Measurements from ENCODE around the gene SLC4A7. TPM values are rescaled to one million over a fixed set of nuclear protein-coding genes. Genes with fewer than 3 reads are reported as not detected.

Gene SLC4A7
- polyA plus RNA-seq, 6 donors from 2014 or later: 3.8 to 21.0 (median 12.2) TPM

- H3K27ac Mint-ChIP-seq: no peak overlapping the region
- peaks cover 13 to 27% (median 19%) of the 10 kb centered on the region in 3 donors for H3K4me1 Mint-ChIP-seq
- no peak overlapping the region for H3K4me3 Mint-ChIP-seq
- DNase-seq (no peak), ATAC-seq (ENCODE audit: low read depth in 2 of 2) (no peak)
- H3K36me3 Mint-ChIP-seq: no peaks in the 10 kb centered on the region
- no peaks in the 10 kb centered on the region for H3K27me3 Mint-ChIP-seq
- no peaks in the 10 kb centered on the region for H3K9me3 Mint-ChIP-seq
These were observed 127.2 kb downstream of the SLC4A7 start for GRCh38 chr3:27356976-27357375.

GRCh38 chr3:27354588-27355203, 129.5 kb downstream of the SLC4A7 start:
- H3K36me3 Mint-ChIP-seq: no peaks in the 10 kb centered on the region
- H3K27ac Mint-ChIP-seq: no peak overlapping the region
- no peaks in the 10 kb centered on the region for H3K27me3 Mint-ChIP-seq
- H3K4me3 Mint-ChIP-seq: no peak overlapping the region
- H3K4me1 Mint-ChIP-seq: peaks cover 4 to 20% (median 5%) of the 10 kb centered on the region in 3 donors
- ATAC-seq (ENCODE audit: low read depth in 2 of 2) (no peak), DNase-seq (no peak)
- H3K9me3 Mint-ChIP-seq: no peaks in the 10 kb centered on the region

DNA sequence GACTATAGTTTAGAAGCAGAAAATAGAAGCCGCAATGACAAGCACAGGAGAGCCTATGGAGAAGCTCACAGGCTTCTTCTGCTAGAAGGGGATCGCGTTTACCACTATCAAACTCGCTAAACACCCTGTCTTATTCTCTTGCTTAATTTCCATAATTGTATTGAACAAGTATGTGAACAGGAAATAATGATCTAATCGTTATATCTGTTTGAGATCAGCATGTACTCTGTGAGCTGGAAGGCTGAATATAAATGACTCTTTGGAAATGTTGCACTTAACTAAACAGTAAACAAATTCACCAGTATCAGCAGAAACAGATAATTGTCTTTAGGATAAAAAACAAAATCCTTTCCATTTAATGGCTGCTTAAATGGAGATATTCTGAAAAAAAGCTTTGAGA, 130.0 kb downstream of the SLC4A7 start:
- Mint-ChIP-seq H3K27ac (no peak overlapping the region), H3K27me3 (no peaks in the 10 kb centered on the region), H3K9me3 (no peaks in the 10 kb centered on the region), H3K36me3 (no peaks in the 10 kb centered on the region), H3K4me3 (peak overlapping the region in 1 of 8 donors; percentile 58), H3K4me1 (peaks cover 0 to 15% (median 0%) of the 10 kb centered on the region in 3 donors)
- ATAC-seq (ENCODE audit: low read depth in 2 of 2) (no peak), DNase-seq (no peak)

GRCh38 chr3:27353221-27353620, 131.0 kb downstream of the SLC4A7 start:
- Mint-ChIP-seq H3K4me3 (no peak overlapping the region), H3K27me3 (no peaks in the 10 kb centered on the region), H3K36me3 (no peaks in the 10 kb centered on the region), H3K27ac (no peak overlapping the region), H3K9me3 (no peaks in the 10 kb centered on the region), H3K4me1 (peaks cover 0 to 6% (median 0%) of the 10 kb centered on the region in 3 donors)
- no peak for DNase-seq
- ATAC-seq (ENCODE audit: low read depth in 2 of 2): no peak

- DNase-seq (no peak), ATAC-seq (ENCODE audit: low read depth in 2 of 2) (no peak)
- H3K9me3 Mint-ChIP-seq: no peaks in the 10 kb centered on the region
- H3K27me3 Mint-ChIP-seq: no peaks in the 10 kb centered on the region
- H3K27ac Mint-ChIP-seq: no peak overlapping the region
- no peaks in the 10 kb centered on the region for H3K36me3 Mint-ChIP-seq
- no peak overlapping the region for H3K4me3 Mint-ChIP-seq
- no peaks in the 10 kb centered on the region for H3K4me1 Mint-ChIP-seq
These were observed 132.1 kb downstream of the SLC4A7 start for GRCh38 chr3:27352047-27352446.

DNA sequence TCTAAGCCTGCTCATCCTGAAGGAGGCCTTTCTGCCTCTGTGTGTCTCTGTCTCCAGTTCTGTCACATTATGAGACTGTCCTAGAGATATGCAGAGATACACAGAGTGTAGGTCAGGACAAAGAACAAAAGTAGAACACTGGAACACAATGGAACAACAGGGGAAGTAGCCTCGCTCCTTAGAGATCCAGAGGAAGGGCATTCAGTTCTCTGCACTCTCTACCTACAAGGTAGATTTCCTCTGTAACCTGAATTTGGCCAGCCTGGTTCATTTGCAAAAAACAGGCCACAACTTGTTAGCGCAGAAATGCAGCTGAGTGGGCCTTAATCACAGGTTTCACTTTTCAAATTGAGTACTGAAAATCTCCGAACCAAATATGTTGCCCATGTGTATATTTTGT, 134.4 kb downstream of the SLC4A7 start:
- Mint-ChIP-seq H3K27me3 (no peaks in the 10 kb centered on the region), H3K4me1 (no peaks in the 10 kb centered on the region), H3K27ac (no peak overlapping the region), H3K4me3 (no peak overlapping the region), H3K36me3 (no peaks in the 10 kb centered on the region), H3K9me3 (no peaks in the 10 kb centered on the region)
- DNase-seq (no peak), ATAC-seq (ENCODE audit: low read depth in 2 of 2) (no peak)

GRCh38 chr3:27345959-27346865, 138.0 kb downstream of the SLC4A7 start:
- Mint-ChIP-seq H3K36me3 (no peaks in the 10 kb centered on the region), H3K9me3 (no peaks in the 10 kb centered on the region), H3K4me1 (no peaks in the 10 kb centered on the region), H3K27me3 (no peaks in the 10 kb centered on the region), H3K4me3 (peak overlapping the region in 1 of 8 donors; percentile 22), H3K27ac (no peak overlapping the region)
- no peak for DNase-seq
- no peak for ATAC-seq (ENCODE audit: low read depth in 2 of 2)

- no peaks in the 10 kb centered on the region for H3K4me1 Mint-ChIP-seq
- H3K4me3 Mint-ChIP-seq: no peak overlapping the region
- DNase-seq (no peak), ATAC-seq (ENCODE audit: low read depth in 2 of 2) (no peak)
- H3K27me3 Mint-ChIP-seq: no peaks in the 10 kb centered on the region
- H3K36me3 Mint-ChIP-seq: no peaks in the 10 kb centered on the region
- no peaks in the 10 kb centered on the region for H3K9me3 Mint-ChIP-seq
- peak overlapping the region in 1 of 6 donors; percentile 6 for H3K27ac Mint-ChIP-seq
These were observed 138.7 kb downstream of the SLC4A7 start for GRCh38 chr3:27345493-27345892.

- H3K36me3 Mint-ChIP-seq: no peaks in the 10 kb centered on the region
- ATAC-seq (ENCODE audit: low read depth in 2 of 2) (no peak), DNase-seq (no peak)
- H3K27ac Mint-ChIP-seq: no peak overlapping the region
- no peaks in the 10 kb centered on the region for H3K27me3 Mint-ChIP-seq
- H3K9me3 Mint-ChIP-seq: peaks cover 0 to 1% (median 0%) of the 10 kb centered on the region in 7 donors
- H3K4me1 Mint-ChIP-seq: no peaks in the 10 kb centered on the region
- no peak overlapping the region for H3K4me3 Mint-ChIP-seq
These were observed 139.1 kb downstream of the SLC4A7 start for GRCh38 chr3:27345045-27345444.

DNA sequence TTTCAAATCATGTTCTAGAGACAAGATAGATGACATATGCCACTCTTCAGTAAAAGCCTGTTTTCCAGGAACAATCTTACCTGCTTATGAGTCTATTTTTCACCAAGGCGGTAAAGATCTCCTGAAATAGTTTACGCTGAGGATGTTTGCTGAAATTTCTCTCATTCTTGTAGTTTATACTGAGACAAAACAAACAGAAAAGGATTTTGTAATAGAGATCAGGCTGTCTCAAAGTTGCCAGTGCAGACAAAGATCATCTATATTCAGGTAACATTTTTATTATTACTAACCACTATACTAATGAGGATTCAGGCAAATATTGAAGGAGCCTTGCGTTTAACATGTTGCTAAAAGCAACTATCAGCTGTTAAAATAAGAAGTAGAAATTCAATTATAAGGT, 140.0 kb downstream of the SLC4A7 start:
- H3K27ac Mint-ChIP-seq: no peak overlapping the region
- H3K4me1 Mint-ChIP-seq: no peaks in the 10 kb centered on the region
- ATAC-seq (ENCODE audit: low read depth in 2 of 2): no peak
- H3K27me3 Mint-ChIP-seq: no peaks in the 10 kb centered on the region
- H3K4me3 Mint-ChIP-seq: no peak overlapping the region
- no peak for DNase-seq
- peaks cover 0 to 3% (median 0%) of the 10 kb centered on the region in 7 donors for H3K9me3 Mint-ChIP-seq
- H3K36me3 Mint-ChIP-seq: no peaks in the 10 kb centered on the region

DNA sequence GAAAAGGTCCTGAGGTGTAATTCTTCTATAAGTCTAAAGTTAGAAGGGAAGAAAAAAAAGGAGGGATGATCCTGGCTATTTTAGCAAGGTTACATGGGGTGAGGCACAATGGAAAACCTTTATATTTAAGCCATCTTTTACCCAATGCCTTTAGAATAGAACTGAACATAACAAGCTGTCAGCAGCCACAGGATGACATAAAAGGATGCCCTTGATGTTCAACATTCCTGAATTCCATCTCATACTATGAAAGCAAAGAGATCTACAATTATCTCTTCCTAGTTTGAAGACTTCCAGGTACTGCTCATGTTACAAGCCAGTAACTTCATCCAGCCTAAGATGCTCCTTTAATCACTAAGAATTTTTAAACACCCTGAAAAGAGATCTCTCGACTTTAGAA, 141.9 kb downstream of the SLC4A7 start:
- Mint-ChIP-seq H3K27me3 (no peaks in the 10 kb centered on the region), H3K27ac (no peak overlapping the region), H3K36me3 (peaks cover 0 to 8% of the 10 kb centered on the region in 2 donors), H3K9me3 (peaks cover 0 to 12% (median 4%) of the 10 kb centered on the region in 7 donors), H3K4me3 (no peak overlapping the region), H3K4me1 (no peaks in the 10 kb centered on the region)
- DNase-seq (no peak), ATAC-seq (ENCODE audit: low read depth in 2 of 2) (no peak)

GRCh38 chr3:27340534-27340933, 143.7 kb downstream of the SLC4A7 start:
- H3K27me3 Mint-ChIP-seq: no peaks in the 10 kb centered on the region
- no peak overlapping the region for H3K4me3 Mint-ChIP-seq
- peaks cover 0 to 8% of the 10 kb centered on the region in 2 donors for H3K36me3 Mint-ChIP-seq
- no peak overlapping the region for H3K27ac Mint-ChIP-seq
- no peaks in the 10 kb centered on the region for H3K4me1 Mint-ChIP-seq
- DNase-seq: no peak
- ATAC-seq (ENCODE audit: low read depth in 2 of 2): peak; percentile 28 to 72
- H3K9me3 Mint-ChIP-seq: peaks cover 0 to 13% (median 4%) of the 10 kb centered on the region in 7 donors

- Mint-ChIP-seq H3K27ac (no peak overlapping the region), H3K36me3 (peaks cover 0 to 8% of the 10 kb centered on the region in 2 donors), H3K4me1 (no peaks in the 10 kb centered on the region), H3K27me3 (peaks cover 0 to 6% (median 0%) of the 10 kb centered on the region in 3 donors), H3K9me3 (peaks cover 0 to 13% (median 4%) of the 10 kb centered on the region in 7 donors), H3K4me3 (no peak overlapping the region)
- DNase-seq: no peak
- ATAC-seq (ENCODE audit: low read depth in 2 of 2): no peak
These were observed 148.6 kb downstream of the SLC4A7 start for GRCh38 chr3:27335571-27335970.

GRCh38 chr3:27333843-27334242, 150.3 kb downstream of the SLC4A7 start:
- Mint-ChIP-seq H3K27ac (no peak overlapping the region), H3K9me3 (peaks cover 0 to 14% (median 4%) of the 10 kb centered on the region in 7 donors), H3K4me3 (no peak overlapping the region), H3K36me3 (peaks cover 0 to 11% of the 10 kb centered on the region in 2 donors), H3K4me1 (no peaks in the 10 kb centered on the region), H3K27me3 (peaks cover 0 to 6% (median 0%) of the 10 kb centered on the region in 3 donors)
- DNase-seq: no peak
- no peak for ATAC-seq (ENCODE audit: low read depth in 2 of 2)
